RPMI7951 (cell line): ENCODE data around the gene SDCCAG8. TPM values are rescaled to one million over a fixed set of nuclear protein-coding genes. Genes with fewer than 3 reads are reported as not detected.

Experiments used
- DNase-seq: peaks from one replicate; pipeline ENCODE4 v3.0.0-alpha.2; 2012; ENCODE audit warnings: low read depth
- total RNA-seq: library from RNA; depleted of rRNA; stranded (reverse); fragments of >200 nt; shearing (Covaris generic); gene quantifications from 2 replicates; pipeline ENCODE4 v1.2.3, GENCODE V29; 2014

SDCCAG8 gene
- total RNA-seq, 1 experiment from 2014 or later: 16.6 TPM

GRCh38 chr1:243281672-243282071 is 25.8 kb downstream of the SDCCAG8 start:
- DNase-seq: no peak

GRCh38 chr1:243286409-243287122 is 30.7 kb downstream of the SDCCAG8 start:
- DNase-seq: no peak

- no peak for DNase-seq
These were observed 31.3 kb downstream of the SDCCAG8 start for GRCh38 chr1:243287123-243287460.

- DNase-seq: peak; percentile 83
These were observed 31.8 kb downstream of the SDCCAG8 start for GRCh38 chr1:243287652-243288051.

- DNase-seq: no peak
These were observed 32.2 kb downstream of the SDCCAG8 start for GRCh38 chr1:243288062-243288461.

- DNase-seq: no peak
These were observed 35.5 kb downstream of the SDCCAG8 start for GRCh38 chr1:243291292-243291691.

GRCh38 chr1:243292117-243292516 is 36.3 kb downstream of the SDCCAG8 start:
- DNase-seq: no peak

- no peak for DNase-seq
These were observed 38.3 kb downstream of the SDCCAG8 start for GRCh38 chr1:243293941-243294722.

- peak; percentile 11 for DNase-seq
These were observed 38.9 kb downstream of the SDCCAG8 start for GRCh38 chr1:243294723-243295121.

- no peak for DNase-seq
These were observed 43.2 kb downstream of the SDCCAG8 start for GRCh38 chr1:243299069-243299468.

- no peak for DNase-seq
These were observed 45.2 kb downstream of the SDCCAG8 start for GRCh38 chr1:243301059-243301458.

GRCh38 chr1:243311809-243312208 is 56.0 kb downstream of the SDCCAG8 start:
- no peak for DNase-seq

GRCh38 chr1:243312952-243313634 is 57.3 kb downstream of the SDCCAG8 start:
- DNase-seq: no peak

- DNase-seq: no peak
These were observed 58.0 kb downstream of the SDCCAG8 start for GRCh38 chr1:243313635-243314536.

GRCh38 chr1:243315455-243315854 is 59.6 kb downstream of the SDCCAG8 start:
- DNase-seq: no peak

GRCh38 chr1:243315893-243316292 is 60.1 kb downstream of the SDCCAG8 start:
- DNase-seq: no peak

- DNase-seq: peak; percentile 6
These were observed 60.6 kb downstream of the SDCCAG8 start for GRCh38 chr1:243316366-243316989.

- no peak for DNase-seq
These were observed 64.4 kb downstream of the SDCCAG8 start for GRCh38 chr1:243320224-243320623.

GRCh38 chr1:243322326-243322725 is 66.5 kb downstream of the SDCCAG8 start:
- DNase-seq: no peak

GRCh38 chr1:243323491-243323890 is 67.7 kb downstream of the SDCCAG8 start:
- DNase-seq: no peak

- peak; percentile 42 for DNase-seq
These were observed 69.6 kb downstream of the SDCCAG8 start for GRCh38 chr1:243325305-243325890.
